ENCODE measurements around the gene PROS1.
"Not testable (repeated sequence)": the region's sequence is repeated elsewhere in the genome, so short reads cannot be mapped to it uniquely, and the experiment has no call there.

DNA sequence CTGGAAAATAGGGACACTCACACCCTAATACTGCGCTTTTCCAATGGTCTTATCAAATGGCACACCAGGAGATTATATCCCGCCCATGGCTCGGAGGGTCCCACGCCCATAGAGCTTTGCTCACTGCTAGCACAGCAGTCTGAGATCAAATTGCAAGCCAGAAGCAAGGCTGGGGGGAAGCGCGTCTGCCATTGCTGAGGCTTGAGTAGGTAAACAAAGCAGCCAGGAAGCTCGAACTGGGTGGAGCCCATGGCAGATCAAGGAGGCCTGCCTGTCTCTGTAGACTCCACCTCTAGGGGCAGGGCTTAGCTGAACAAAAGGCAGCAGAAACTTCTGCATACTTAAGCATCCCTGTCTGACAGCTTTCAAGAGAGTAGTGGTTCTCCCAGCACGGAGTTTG lies 23.7 kb downstream of the PROS1 start:
- TF ChIP-seq MXI1 (IDR thresholded peaks at IDR 0.05; ENCODE audit: borderline replicate concordance, low read depth, low read length); CEBPB (IDR thresholded peaks at IDR 0.05; ENCODE audit: low read depth, low read length); MAFK (IDR thresholded peaks at IDR 0.05; ENCODE audit: low read depth, low read length); CTCF (conservative IDR thresholded peaks at IDR 0.05; ENCODE audit: low read depth, low read length); ELK1 (IDR thresholded peaks at IDR 0.05; ENCODE audit: borderline replicate concordance, low read depth, low read length); POLR2A (IDR thresholded peaks at IDR 0.05; ENCODE audit: low read depth, low read length); RAD21 (IDR thresholded peaks at IDR 0.05; ENCODE audit: low read length); RFX5 (IDR thresholded peaks at IDR 0.05; ENCODE audit: low read depth, low read length): not testable (repeated sequence)

All from IMR-90 (cell line).